H1 (cell line): ENCODE data around the gene CEBPE. TPM values are rescaled to one million over a fixed set of nuclear protein-coding genes. Genes with fewer than 3 reads are reported as not detected.

Experiments used
- ASH2L ChIP-seq: fragments of 200-600, 300-600 bp; sonication (generic); IDR thresholded peaks from one replicate; pipeline ENCODE4 v1.7.1; 2017; ENCODE audit warnings: low read length
- BACH1 ChIP-seq: IDR thresholded peaks from 2 replicates; pipeline ENCODE4 v1.6.1; 2012; ENCODE audit warnings: low read length, improper control_type of control experiment
- CBX5 ChIP-seq: fragments of 300-800, 300-1000 bp; sonication (generic); IDR thresholded peaks from 2 replicates; pipeline ENCODE4 v1.7.1; 2016; ENCODE audit warnings: antibody characterized with exemption, low read length, low read depth
- CHD2 ChIP-seq: IDR thresholded peaks from 2 replicates; pipeline ENCODE4 v1.6.1; 2012; ENCODE audit warnings: low read length, improper control_type of control experiment
- CTBP2 ChIP-seq: IDR thresholded peaks from 2 replicates; pipeline ENCODE4 v1.7.0; 2011; ENCODE audit warnings: borderline replicate concordance, mild to moderate bottlenecking, moderate library complexity, mixed read lengths, low read length; ENCODE audit not compliant: insufficient read depth, insufficient read length
- CTCF ChIP-seq, 3 experiments: IDR thresholded peaks; 1 replicate in 2 of 3; 2 replicates in 1 of 3; pipeline versions ENCODE4 v1.5.1 to v1.6.1; 2011; ENCODE audit warnings: low read length in 3 of 3, mild to moderate bottlenecking in 3 of 3, inconsistent platforms in 2 of 3, low read depth in 1 of 3, moderate library complexity in 1 of 3; ENCODE audit not compliant: insufficient read depth in 1 of 3; ENCODE audit errors: control extremely low read depth in 1 of 3
- EGR1 ChIP-seq: IDR thresholded peaks from 2 replicates; pipeline ENCODE4 v1.6.1; 2011; ENCODE audit warnings: low read depth, low read length, borderline replicate concordance
- HDAC6 ChIP-seq: IDR thresholded peaks from one replicate; pipeline ENCODE4 v1.7.1; 2012; ENCODE audit warnings: low read depth, mild to moderate bottlenecking, inconsistent platforms, low read length, moderate library complexity
- JUN ChIP-seq: IDR thresholded peaks from 2 replicates; pipeline ENCODE4 v1.6.1; 2011; ENCODE audit warnings: low read depth, mild to moderate bottlenecking, improper control_type of control experiment, low read length
- JUND ChIP-seq: IDR thresholded peaks from 2 replicates; pipeline ENCODE4 v1.6.1; 2011; ENCODE audit warnings: mild to moderate bottlenecking, improper control_type of control experiment, low read length
- KDM1A ChIP-seq: fragments of 200-600, 300-600 bp; sonication (generic); IDR thresholded peaks from 2 replicates; pipeline ENCODE4 v1.7.1; 2016; ENCODE audit warnings: mild to moderate bottlenecking, low read length, borderline replicate concordance
- MAFK ChIP-seq: IDR thresholded peaks from 2 replicates; pipeline ENCODE4 v1.6.1; 2012; ENCODE audit warnings: low read depth, mild to moderate bottlenecking, improper control_type of control experiment, low read length
- NANOG ChIP-seq: IDR thresholded peaks from 2 replicates; pipeline ENCODE4 v1.6.1; 2011; ENCODE audit warnings: low read length, low read depth, mild to moderate bottlenecking, inconsistent platforms; ENCODE audit not compliant: insufficient read depth, poor library complexity, severe bottlenecking
- RAD21 ChIP-seq, 2 experiments: IDR thresholded peaks in 1 of 2; conservative IDR thresholded peaks in 1 of 2; 2 replicates each; pipeline ENCODE4 v1.6.1; 2011; ENCODE audit warnings: low read depth in 2 of 2, low read length in 2 of 2, improper control_type of control experiment in 1 of 2, inconsistent platforms in 1 of 2, mild to moderate bottlenecking in 1 of 2, moderate library complexity in 1 of 2
- RBBP5 ChIP-seq: IDR thresholded peaks from 2 replicates; pipeline ENCODE4 v1.7.1; 2012; ENCODE audit warnings: low read depth, mild to moderate bottlenecking, inconsistent platforms, low read length, moderate library complexity, borderline replicate concordance
- RNF2 ChIP-seq: fragments of 200-900, 300-1000 bp; sonication (generic); IDR thresholded peaks from 2 replicates; pipeline ENCODE4 v1.7.1; 2016; ENCODE audit warnings: borderline replicate concordance, low read depth, mild to moderate bottlenecking, antibody characterized with exemption, low read length; ENCODE audit not compliant: poor library complexity, severe bottlenecking; ENCODE audit errors: missing control alignments
- SAP30 ChIP-seq: fragments of 300-600 bp; sonication (generic); IDR thresholded peaks from 2 replicates; pipeline ENCODE4 v1.7.1; 2012; ENCODE audit warnings: low read length, moderate library complexity, mild to moderate bottlenecking, inconsistent platforms; ENCODE audit not compliant: insufficient read depth, insufficient replicate concordance
- SIX5 ChIP-seq: IDR thresholded peaks from 2 replicates; pipeline ENCODE4 v1.6.1; 2011; ENCODE audit warnings: mild to moderate bottlenecking, low read depth, low read length
- SP1 ChIP-seq: IDR thresholded peaks from 2 replicates; pipeline ENCODE4 v1.6.1; 2011; ENCODE audit warnings: low read depth, low read length
- SP2 ChIP-seq: IDR thresholded peaks from 2 replicates; pipeline ENCODE4 v1.6.1; 2012; ENCODE audit warnings: mild to moderate bottlenecking, low read length, inconsistent platforms
- TEAD4 ChIP-seq: IDR thresholded peaks from 2 replicates; pipeline ENCODE4 v1.6.1; 2012; ENCODE audit warnings: low read depth, low read length, inconsistent platforms, mixed read lengths
- polyA plus RNA-seq, 7 experiments: library from polyadenylated mRNA; depleted of rRNA in 3 of 7; stranded (reverse) in 5 of 7; unstranded in 2 of 7; fragments of >200 nt in 5 of 7; fragments of 200-250 nt in 2 of 7; gene quantifications; 1 replicate in 5 of 7; 2 replicates in 1 of 7; 4 replicates in 1 of 7; pipeline versions ENCODE4 v1.2.1 to v1.2.3, GENCODE V29; 2011 to 2013; ENCODE audit warnings: missing spikeins in 2 of 7, mixed read lengths in 2 of 7
- total RNA-seq: library from RNA; stranded (reverse); fragmentation: NEBNext Ultra II Directional; extraction: Animal tissue kit (Norgen Biotek cat#: 25700); gene quantifications from 2 replicates; pipeline ENCODE4 v1.2.1, GENCODE V29; 2021

CEBPE gene
- total and polyA plus RNA-seq, 2 of the 8 experiments (the other 6 are each of a cell fraction or from before 2014, with no cell fraction given) = 0.05 TPM; not detected in 1

DNA sequence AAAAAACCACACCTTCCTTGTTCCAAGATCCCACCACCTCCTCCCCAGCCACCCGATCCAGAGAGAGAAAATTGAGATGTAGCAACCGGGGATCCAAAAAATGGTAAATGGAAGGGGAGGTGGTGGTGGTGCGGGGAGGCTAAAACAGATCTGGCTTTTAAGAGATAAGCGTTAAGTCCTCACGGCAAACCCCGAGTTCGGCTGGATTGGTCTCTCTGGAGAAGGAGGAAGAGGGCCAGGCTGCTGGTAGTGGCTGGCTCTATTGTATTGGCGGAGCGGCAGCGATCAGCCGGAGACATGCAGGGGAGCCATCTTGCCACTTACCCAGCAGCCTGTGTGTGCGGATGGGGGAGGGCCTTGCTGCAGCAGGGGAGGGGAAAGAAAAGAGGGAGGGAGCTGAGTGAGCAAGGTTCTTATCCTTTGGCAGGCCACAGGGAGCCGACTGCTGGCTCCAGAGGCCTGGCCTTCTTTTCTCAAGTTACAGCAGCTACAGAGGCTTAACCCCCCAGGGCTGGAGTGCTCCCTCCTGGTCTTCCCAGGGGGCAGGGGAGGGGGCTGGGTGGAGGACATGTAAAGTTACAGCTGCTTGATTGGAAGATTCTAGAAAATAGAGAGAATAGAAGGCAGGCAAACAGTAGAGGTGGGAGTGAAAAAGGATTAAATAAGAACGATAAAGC is 47.7 kb downstream of the CEBPE start (continued):
- TF ChIP-seq SAP30 = no peak
- TF ChIP-seq JUND = 0 out of 2 replicates have a peak, but pooled peaks have one; percentile 46
- no peak for TF ChIP-seq SP1
- TF ChIP-seq CTBP2 = no peak
- TF ChIP-seq HDAC6 = no peak
- TF ChIP-seq JUN = no peak
- peak; percentile 68 for TF ChIP-seq KDM1A
- TF ChIP-seq RAD21 (IDR thresholded peaks at IDR 0.05 in 1 of 2, conservative IDR thresholded peaks at IDR 0.05 in 1 of 2; ENCODE audit: low read depth in 2 of 2, low read length in 2 of 2) = no peak
- TF ChIP-seq SIX5 = no peak
- no peak for TF ChIP-seq TEAD4
- TF ChIP-seq SP2 = no peak
- TF ChIP-seq ASH2L = peak; percentile 87
- TF ChIP-seq CBX5 = no peak
- TF ChIP-seq BACH1 = no peak
- no peak for TF ChIP-seq RNF2
- peak; percentile 51; the same call in 1 of the 2 replicates for TF ChIP-seq CHD2
- TF ChIP-seq RBBP5 = peak; percentile 83; the same call in 1 of the 2 replicates
- peak; percentile 30 for TF ChIP-seq NANOG
- no peak for TF ChIP-seq CTCF (IDR thresholded peaks at IDR 0.05; ENCODE audit: control extremely low read depth in 1 of 3, insufficient read depth in 1 of 3, low read depth in 1 of 3, low read length in 3 of 3)
- TF ChIP-seq EGR1 = peak; percentile 67; the same call in 1 of the 2 replicates
- TF ChIP-seq MAFK = no peak
